SK-N-SH treated with all-trans-retinoic acid at 6 μM for 48 hours (cell line): Measurements from ENCODE around the gene NPLOC4.

Experiments used
- ATAC-seq: fragments of 200-7000 bp; cut with Tn5 transposase; 3 replicates; pipeline ENCODE4 v1.9.1; 2020; ENCODE audit warnings: mild to moderate bottlenecking, moderate library complexity
- ARNTL ChIP-seq: fragments of 450-650 bp; formaldehyde crosslinking; IDR thresholded peaks from 2 replicates; pipeline ENCODE4 v1.5.0; 2020; ENCODE audit warnings: low read depth, mild to moderate bottlenecking, moderate library complexity, borderline replicate concordance
- BACH2 ChIP-seq: fragments of 250-450 bp; sonication (Bioruptor Pico); IDR thresholded peaks from 2 replicates; pipeline ENCODE4 v1.9.0; 2021; ENCODE audit warnings: mild to moderate bottlenecking, borderline replicate concordance
- CSDC2 ChIP-seq: fragments of 250-450 bp; sonication (Bioruptor Pico); IDR thresholded peaks from 2 replicates; pipeline ENCODE4 v1.5.0; 2020; ENCODE audit warnings: mild to moderate bottlenecking, moderate library complexity
- ESRRG ChIP-seq: fragments of 250-450 bp; sonication (Bioruptor Pico); IDR thresholded peaks from 2 replicates; pipeline ENCODE4 v1.6.1; 2021; ENCODE audit warnings: mild to moderate bottlenecking
- GLIS3 ChIP-seq: fragments of 250-450 bp; sonication (Bioruptor Pico); IDR thresholded peaks from 2 replicates; pipeline ENCODE4 v1.5.0; 2020; ENCODE audit warnings: mild to moderate bottlenecking, moderate library complexity
- ISL1 ChIP-seq: fragments of 250-450 bp; sonication (Bioruptor Pico); IDR thresholded peaks from 2 replicates; pipeline ENCODE4 v2.1.2; 2022; ENCODE audit warnings: mild to moderate bottlenecking, moderate library complexity
- OSR1 ChIP-seq: fragments of 250-450 bp; sonication (Bioruptor Pico); IDR thresholded peaks from 2 replicates; pipeline ENCODE4 v1.8.0; 2022; ENCODE audit warnings: moderate library complexity, mild to moderate bottlenecking, inconsistent platforms
- PPARA ChIP-seq: fragments of 250-450 bp; sonication (Bioruptor Pico); IDR thresholded peaks from 2 replicates; pipeline ENCODE4 v1.5.0; 2020; ENCODE audit warnings: mild to moderate bottlenecking, borderline replicate concordance
- RARB ChIP-seq: fragments of 250-450 bp; sonication (Bioruptor Pico); IDR thresholded peaks from 2 replicates; pipeline ENCODE4 v1.8.0; 2021; ENCODE audit warnings: mild to moderate bottlenecking, moderate library complexity
- SNAI2 ChIP-seq: fragments of 250-450 bp; sonication (Bioruptor Pico); IDR thresholded peaks from 2 replicates; pipeline ENCODE4 v1.5.0; 2020; ENCODE audit warnings: mild to moderate bottlenecking, moderate library complexity
- TCF4 ChIP-seq: fragments of 250-450 bp; sonication (Bioruptor Pico); IDR thresholded peaks from 2 replicates; pipeline ENCODE4 v1.8.0; 2021; ENCODE audit warnings: mild to moderate bottlenecking, moderate library complexity, borderline replicate concordance
- TOX ChIP-seq: fragments of 250-450 bp; sonication (Bioruptor Pico); IDR thresholded peaks from 2 replicates; pipeline ENCODE4 v1.8.0; 2021; ENCODE audit warnings: mild to moderate bottlenecking, moderate library complexity, borderline replicate concordance
- ZC3H10 ChIP-seq: fragments of 250-450 bp; sonication (Bioruptor Pico); IDR thresholded peaks from 2 replicates; pipeline ENCODE4 v1.5.1; 2021; ENCODE audit warnings: mild to moderate bottlenecking, moderate library complexity
- ZFP3 ChIP-seq: fragments of 250-450 bp; sonication (Bioruptor Pico); IDR thresholded peaks from 2 replicates; pipeline ENCODE4 v1.5.0; 2020; ENCODE audit warnings: mild to moderate bottlenecking, moderate library complexity
- ZNF565 ChIP-seq: fragments of 450-650 bp; formaldehyde crosslinking; conservative IDR thresholded peaks from 2 replicates; pipeline ENCODE4 v1.5.0; 2020; ENCODE audit warnings: low read depth, mild to moderate bottlenecking, moderate library complexity
- ZNF70 ChIP-seq: fragments of 450-650 bp; formaldehyde crosslinking; IDR thresholded peaks from 2 replicates; pipeline ENCODE4 v1.5.0; 2020; ENCODE audit warnings: mild to moderate bottlenecking, moderate library complexity
- TF ChIP-seq, protein P1 (sequence below): fragments of 250-450 bp; sonication (Bioruptor Pico); IDR thresholded peaks from 2 replicates; pipeline ENCODE4 v1.5.0; 2020; ENCODE audit warnings: mild to moderate bottlenecking, moderate library complexity
- TF ChIP-seq, protein P2 (sequence below): fragments of 250-450 bp; sonication (Bioruptor Pico); IDR thresholded peaks from 2 replicates; pipeline ENCODE4 v1.8.0; 2020; ENCODE audit warnings: mild to moderate bottlenecking, moderate library complexity, borderline replicate concordance
- TF ChIP-seq, protein P3 (sequence below): fragments of 250-450 bp; sonication (Bioruptor Pico); IDR thresholded peaks from 2 replicates; pipeline ENCODE4 v1.5.1; 2020; ENCODE audit warnings: low read depth, mild to moderate bottlenecking, moderate library complexity
- TF ChIP-seq, protein P4 (sequence below): fragments of 250-450 bp; sonication (Bioruptor Pico); IDR thresholded peaks from 2 replicates; pipeline ENCODE4 v1.5.1; 2021; ENCODE audit warnings: mild to moderate bottlenecking, moderate library complexity

The NPLOC4 gene

DNA sequence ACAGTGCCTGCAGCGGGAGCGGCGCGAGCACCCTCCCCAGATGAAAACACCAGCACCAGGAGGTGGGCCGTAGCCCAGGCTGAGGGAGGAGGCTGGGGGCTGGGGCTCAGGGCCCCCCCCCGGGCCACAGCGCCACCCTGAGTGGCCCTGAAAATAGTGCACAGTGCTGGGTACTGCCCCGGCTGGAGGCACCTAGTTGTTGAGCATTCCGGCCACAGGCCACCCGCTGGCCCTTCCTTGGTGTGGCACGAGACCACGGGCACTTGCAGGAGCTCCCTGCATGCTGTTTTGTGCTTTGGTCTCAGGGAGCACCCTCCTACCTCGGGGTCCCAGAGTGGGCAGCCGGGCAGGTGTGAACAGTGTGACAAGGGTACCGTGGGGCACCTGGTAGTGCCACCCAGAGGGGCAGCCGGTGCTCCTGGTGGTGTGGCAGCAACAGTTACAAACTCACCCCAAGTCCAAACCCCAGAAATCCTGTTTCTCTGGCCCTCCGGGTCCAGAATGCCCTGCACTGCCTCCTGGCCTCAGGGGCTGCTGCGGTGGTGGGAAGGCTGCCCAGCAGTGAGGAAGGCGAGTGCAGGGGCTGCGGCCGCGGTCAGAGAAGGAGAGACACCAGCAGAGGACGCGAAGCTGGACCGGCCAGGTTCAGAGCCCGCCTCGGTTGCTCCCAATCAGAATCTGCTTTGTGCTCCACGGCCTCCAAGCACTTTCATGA, 96.8 kb downstream of the NPLOC4 start:
- TF ChIP-seq GLIS3 (CRISPR knock-in tag) = no peak
- no peak for TF ChIP-seq TCF4 (CRISPR knock-in tag)
- TF ChIP-seq, all 23 proteins: peak for 0
- ATAC-seq = no peak

DNA sequence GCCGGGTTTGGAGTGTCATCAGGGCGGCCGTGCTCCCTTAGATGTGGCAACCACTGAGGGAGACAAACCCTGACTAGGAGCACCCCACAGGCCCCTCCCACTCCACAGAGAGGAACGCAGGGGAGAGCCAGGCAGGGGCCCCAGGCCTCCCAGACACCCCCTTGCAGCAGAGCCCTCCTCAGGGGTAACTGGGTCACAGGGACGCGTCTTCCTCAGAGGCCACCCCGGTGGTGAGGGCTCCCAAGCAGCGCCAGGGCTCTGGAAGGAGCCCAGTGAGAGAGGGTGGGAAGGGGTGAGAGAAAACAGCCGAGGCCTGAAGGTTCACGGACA, 97.4 kb downstream of the NPLOC4 start:
- no peak for ATAC-seq
- no peak for TF ChIP-seq SNAI2 (CRISPR knock-in tag)
- no peak for TF ChIP-seq RARB (CRISPR knock-in tag)
- no peak for TF ChIP-seq ESRRG
- no peak for TF ChIP-seq ZNF565 (CRISPR knock-in tag)
- TF ChIP-seq GLIS3 (CRISPR knock-in tag) = no peak
- TF ChIP-seq ISL1 (CRISPR knock-in tag) = no peak
- no peak for TF ChIP-seq ZFP3 (CRISPR knock-in tag)
- TF ChIP-seq OSR1 (CRISPR knock-in tag) = no peak
- no peak for TF ChIP-seq TOX (CRISPR knock-in tag)
- no peak for TF ChIP-seq BACH2
- no peak for TF ChIP-seq ARNTL (CRISPR knock-in tag)
- TF ChIP-seq, protein P1, sequence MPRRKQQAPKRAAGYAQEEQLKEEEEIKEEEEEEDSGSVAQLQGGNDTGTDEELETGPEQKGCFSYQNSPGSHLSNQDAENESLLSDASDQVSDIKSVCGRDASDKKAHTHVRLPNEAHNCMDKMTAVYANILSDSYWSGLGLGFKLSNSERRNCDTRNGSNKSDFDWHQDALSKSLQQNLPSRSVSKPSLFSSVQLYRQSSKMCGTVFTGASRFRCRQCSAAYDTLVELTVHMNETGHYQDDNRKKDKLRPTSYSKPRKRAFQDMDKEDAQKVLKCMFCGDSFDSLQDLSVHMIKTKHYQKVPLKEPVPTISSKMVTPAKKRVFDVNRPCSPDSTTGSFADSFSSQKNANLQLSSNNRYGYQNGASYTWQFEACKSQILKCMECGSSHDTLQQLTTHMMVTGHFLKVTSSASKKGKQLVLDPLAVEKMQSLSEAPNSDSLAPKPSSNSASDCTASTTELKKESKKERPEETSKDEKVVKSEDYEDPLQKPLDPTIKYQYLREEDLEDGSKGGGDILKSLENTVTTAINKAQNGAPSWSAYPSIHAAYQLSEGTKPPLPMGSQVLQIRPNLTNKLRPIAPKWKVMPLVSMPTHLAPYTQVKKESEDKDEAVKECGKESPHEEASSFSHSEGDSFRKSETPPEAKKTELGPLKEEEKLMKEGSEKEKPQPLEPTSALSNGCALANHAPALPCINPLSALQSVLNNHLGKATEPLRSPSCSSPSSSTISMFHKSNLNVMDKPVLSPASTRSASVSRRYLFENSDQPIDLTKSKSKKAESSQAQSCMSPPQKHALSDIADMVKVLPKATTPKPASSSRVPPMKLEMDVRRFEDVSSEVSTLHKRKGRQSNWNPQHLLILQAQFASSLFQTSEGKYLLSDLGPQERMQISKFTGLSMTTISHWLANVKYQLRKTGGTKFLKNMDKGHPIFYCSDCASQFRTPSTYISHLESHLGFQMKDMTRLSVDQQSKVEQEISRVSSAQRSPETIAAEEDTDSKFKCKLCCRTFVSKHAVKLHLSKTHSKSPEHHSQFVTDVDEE (CRISPR knock-in tag) = no peak
- no peak for TF ChIP-seq ZC3H10
- TF ChIP-seq TCF4 (CRISPR knock-in tag) = no peak
- TF ChIP-seq, protein P2, sequence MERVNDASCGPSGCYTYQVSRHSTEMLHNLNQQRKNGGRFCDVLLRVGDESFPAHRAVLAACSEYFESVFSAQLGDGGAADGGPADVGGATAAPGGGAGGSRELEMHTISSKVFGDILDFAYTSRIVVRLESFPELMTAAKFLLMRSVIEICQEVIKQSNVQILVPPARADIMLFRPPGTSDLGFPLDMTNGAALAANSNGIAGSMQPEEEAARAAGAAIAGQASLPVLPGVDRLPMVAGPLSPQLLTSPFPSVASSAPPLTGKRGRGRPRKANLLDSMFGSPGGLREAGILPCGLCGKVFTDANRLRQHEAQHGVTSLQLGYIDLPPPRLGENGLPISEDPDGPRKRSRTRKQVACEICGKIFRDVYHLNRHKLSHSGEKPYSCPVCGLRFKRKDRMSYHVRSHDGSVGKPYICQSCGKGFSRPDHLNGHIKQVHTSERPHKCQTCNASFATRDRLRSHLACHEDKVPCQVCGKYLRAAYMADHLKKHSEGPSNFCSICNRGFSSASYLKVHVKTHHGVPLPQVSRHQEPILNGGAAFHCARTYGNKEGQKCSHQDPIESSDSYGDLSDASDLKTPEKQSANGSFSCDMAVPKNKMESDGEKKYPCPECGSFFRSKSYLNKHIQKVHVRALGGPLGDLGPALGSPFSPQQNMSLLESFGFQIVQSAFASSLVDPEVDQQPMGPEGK (CRISPR knock-in tag) = no peak
- TF ChIP-seq, protein P3, sequence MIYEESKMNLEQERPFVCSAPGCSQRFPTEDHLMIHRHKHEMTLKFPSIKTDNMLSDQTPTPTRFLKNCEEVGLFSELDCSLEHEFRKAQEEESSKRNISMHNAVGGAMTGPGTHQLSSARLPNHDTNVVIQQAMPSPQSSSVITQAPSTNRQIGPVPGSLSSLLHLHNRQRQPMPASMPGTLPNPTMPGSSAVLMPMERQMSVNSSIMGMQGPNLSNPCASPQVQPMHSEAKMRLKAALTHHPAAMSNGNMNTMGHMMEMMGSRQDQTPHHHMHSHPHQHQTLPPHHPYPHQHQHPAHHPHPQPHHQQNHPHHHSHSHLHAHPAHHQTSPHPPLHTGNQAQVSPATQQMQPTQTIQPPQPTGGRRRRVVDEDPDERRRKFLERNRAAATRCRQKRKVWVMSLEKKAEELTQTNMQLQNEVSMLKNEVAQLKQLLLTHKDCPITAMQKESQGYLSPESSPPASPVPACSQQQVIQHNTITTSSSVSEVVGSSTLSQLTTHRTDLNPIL (CRISPR knock-in tag) = no peak
- TF ChIP-seq ZNF70 = no peak

DNA sequence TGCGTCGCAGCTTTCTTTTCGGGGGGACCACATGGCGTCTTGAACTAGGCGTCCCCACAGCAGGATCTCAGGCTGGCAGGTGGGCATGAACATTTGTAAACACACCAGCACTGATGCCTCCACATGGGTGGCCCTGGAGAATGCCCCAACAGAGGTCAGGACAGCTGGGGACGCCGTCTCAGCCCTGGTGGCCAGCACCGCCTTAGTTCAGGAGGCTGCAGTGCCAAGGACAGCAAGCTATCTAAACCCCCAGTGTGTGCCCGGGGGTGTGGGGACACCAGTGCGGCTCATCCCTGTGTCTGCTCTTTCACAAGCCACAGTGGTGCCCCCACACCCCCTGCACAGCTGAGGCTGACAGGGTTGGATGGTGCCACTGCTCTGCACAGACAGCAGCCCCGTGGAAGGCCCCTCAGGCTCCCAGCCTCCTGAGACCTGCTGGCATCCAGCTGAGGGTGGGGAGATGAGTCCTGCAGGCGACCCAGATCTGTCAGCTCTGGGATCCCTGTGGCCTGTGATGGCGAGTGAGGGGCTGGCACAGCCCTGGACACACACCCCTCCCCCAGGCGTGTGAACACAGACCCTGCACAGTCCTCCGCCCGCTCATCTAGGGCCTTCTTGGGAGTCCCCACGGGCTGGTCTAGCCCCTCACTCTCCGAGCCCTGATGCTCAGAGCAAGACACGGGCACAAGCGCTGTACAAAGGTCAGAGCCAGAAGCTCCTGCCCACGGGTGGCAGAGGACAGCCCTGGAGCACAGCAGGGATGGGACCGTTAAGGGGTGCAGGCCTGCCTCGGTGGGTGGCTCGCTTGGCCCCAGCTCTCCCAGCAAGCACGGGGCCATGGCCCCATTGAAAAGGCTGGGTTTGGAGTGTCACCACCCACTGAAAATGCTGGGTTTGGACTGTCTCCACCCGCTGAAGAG, 98.0 kb downstream of the NPLOC4 start:
- TF ChIP-seq ZNF70 (no peak), SNAI2 (CRISPR knock-in tag) (no peak), CSDC2 (CRISPR knock-in tag) (no peak), PPARA (CRISPR knock-in tag) (no peak), RARB (CRISPR knock-in tag) (no peak), ZC3H10 (no peak)
- TF ChIP-seq, protein P4, sequence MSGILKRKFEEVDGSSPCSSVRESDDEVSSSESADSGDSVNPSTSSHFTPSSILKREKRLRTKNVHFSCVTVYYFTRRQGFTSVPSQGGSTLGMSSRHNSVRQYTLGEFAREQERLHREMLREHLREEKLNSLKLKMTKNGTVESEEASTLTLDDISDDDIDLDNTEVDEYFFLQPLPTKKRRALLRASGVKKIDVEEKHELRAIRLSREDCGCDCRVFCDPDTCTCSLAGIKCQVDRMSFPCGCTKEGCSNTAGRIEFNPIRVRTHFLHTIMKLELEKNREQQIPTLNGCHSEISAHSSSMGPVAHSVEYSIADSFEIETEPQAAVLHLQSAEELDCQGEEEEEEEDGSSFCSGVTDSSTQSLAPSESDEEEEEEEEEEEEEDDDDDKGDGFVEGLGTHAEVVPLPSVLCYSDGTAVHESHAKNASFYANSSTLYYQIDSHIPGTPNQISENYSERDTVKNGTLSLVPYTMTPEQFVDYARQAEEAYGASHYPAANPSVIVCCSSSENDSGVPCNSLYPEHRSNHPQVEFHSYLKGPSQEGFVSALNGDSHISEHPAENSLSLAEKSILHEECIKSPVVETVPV (CRISPR knock-in tag) = no peak
- TF ChIP-seq, protein P1 (CRISPR knock-in tag) = no peak
- TF ChIP-seq, protein P2 (CRISPR knock-in tag) = no peak
- ATAC-seq = no peak
